ENCODE data around the gene PNLIPRP1.

The PNLIPRP1 gene

DNA sequence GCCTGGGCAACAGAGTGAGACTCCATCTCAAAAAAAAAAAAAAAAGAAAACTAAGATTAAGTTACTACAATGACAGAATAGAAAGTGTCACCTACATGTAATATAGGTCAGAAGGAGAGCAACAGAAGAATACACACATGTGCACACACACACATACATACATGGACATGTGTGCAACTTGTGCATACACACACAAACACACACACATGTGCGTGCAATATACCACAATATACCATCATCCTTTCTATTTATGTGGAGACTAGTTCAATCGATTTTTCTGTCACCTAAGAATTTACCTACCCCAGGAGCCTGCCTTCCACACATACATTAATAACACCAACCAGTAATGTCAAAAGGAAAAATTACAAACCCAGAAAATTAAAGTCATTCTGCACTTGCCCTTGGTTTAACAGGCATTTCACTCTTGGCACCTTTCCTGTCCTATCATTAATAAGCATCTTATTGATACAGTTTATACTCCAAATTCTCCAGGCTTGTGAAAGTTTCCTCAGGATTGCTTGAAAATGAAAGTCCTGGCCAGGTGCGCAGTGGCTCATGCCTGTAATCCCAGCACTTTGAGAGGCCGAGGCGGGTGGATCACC, 2.5 kb downstream of the PNLIPRP1 start:
- TF ChIP-seq, protein P1, sequence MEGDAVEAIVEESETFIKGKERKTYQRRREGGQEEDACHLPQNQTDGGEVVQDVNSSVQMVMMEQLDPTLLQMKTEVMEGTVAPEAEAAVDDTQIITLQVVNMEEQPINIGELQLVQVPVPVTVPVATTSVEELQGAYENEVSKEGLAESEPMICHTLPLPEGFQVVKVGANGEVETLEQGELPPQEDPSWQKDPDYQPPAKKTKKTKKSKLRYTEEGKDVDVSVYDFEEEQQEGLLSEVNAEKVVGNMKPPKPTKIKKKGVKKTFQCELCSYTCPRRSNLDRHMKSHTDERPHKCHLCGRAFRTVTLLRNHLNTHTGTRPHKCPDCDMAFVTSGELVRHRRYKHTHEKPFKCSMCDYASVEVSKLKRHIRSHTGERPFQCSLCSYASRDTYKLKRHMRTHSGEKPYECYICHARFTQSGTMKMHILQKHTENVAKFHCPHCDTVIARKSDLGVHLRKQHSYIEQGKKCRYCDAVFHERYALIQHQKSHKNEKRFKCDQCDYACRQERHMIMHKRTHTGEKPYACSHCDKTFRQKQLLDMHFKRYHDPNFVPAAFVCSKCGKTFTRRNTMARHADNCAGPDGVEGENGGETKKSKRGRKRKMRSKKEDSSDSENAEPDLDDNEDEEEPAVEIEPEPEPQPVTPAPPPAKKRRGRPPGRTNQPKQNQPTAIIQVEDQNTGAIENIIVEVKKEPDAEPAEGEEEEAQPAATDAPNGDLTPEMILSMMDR (IDR thresholded peaks at IDR 0.05; ENCODE audit: borderline replicate concordance, extremely low read depth, low read length, poor library complexity, severe bottlenecking) = no peak
- TF ChIP-seq EZH2 (IDR thresholded peaks at IDR 0.05; ENCODE audit: borderline replicate concordance, low read depth, low read length, severe bottlenecking) = no peak
- ATAC-seq (ENCODE audit: insufficient read depth, low read depth) = no peak

DNA sequence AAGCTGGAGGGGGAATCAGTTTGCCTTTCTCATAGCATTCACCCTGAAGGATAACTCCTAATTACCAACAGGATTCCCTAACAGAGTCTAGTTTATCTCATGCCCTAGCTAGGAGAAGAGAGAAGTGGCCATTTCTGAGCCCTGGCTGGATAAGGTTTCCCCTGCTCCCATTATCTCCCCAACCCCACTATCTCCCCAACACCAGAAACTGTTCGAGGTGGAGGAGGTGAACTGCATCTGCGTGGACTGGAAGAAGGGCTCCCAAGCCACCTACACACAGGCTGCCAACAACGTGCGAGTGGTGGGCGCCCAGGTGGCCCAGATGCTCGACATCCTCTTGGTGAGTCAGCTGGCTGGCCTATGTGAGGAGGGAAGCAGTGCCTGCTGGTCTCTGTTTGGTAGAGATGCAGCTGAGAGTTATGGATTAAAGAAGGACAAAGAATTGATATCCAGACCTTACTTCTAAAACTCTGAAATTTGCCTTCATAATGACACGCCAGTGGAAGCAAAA, 3.8 kb downstream of the PNLIPRP1 start:
- H3K9ac ChIP-seq (ENCODE audit: low read depth, low read length) = no peak overlapping the region
- no peaks in the 10 kb centered on the region for H4K20me1 ChIP-seq (ENCODE audit: insufficient read depth, low read length)
- H3K4me1 ChIP-seq (ENCODE audit: insufficient read depth, low read length) = no peaks in the 10 kb centered on the region
- ATAC-seq (ENCODE audit: insufficient read depth, low read depth) (no peak), DNase-seq (no peak)
- TF ChIP-seq, protein P1 (IDR thresholded peaks at IDR 0.05; ENCODE audit: borderline replicate concordance, extremely low read depth, low read length, poor library complexity, severe bottlenecking) = no peak
- no peak for TF ChIP-seq EZH2 (IDR thresholded peaks at IDR 0.05; ENCODE audit: borderline replicate concordance, low read depth, low read length, severe bottlenecking)
- no peak overlapping the region for H3K27ac ChIP-seq (ENCODE audit: low read length)
- no peaks in the 10 kb centered on the region for H3K27me3 ChIP-seq (ENCODE audit: insufficient read depth, low read length, poor library complexity)
- no peak overlapping the region for H3K4me2 ChIP-seq (ENCODE audit: insufficient read depth, low read length)
- no peaks in the 10 kb centered on the region for H3K79me2 ChIP-seq (ENCODE audit: insufficient read depth, low read length)
- no peaks in the 10 kb centered on the region for H3K36me3 ChIP-seq (ENCODE audit: insufficient read depth, low read length)
- H3K4me3 ChIP-seq (ENCODE audit: low read depth in 1 of 2, low read length in 2 of 2) = no peak overlapping the region
- H3K9me3 ChIP-seq (ENCODE audit: insufficient read depth, low read length, severe bottlenecking) = no peaks in the 10 kb centered on the region
- no peak overlapping the region for H2AFZ ChIP-seq (ENCODE audit: low read depth, low read length)

More for the DNA sequence above, 2.5 kb downstream of the PNLIPRP1 start:
- Histone ChIP-seq H4K20me1 (ENCODE audit: insufficient read depth, low read length) (no peaks in the 10 kb centered on the region), H3K36me3 (ENCODE audit: insufficient read depth, low read length) (no peaks in the 10 kb centered on the region), H3K27me3 (ENCODE audit: insufficient read depth, low read length, poor library complexity) (no peaks in the 10 kb centered on the region), H3K9ac (ENCODE audit: low read depth, low read length) (no peak overlapping the region), H3K4me1 (ENCODE audit: insufficient read depth, low read length) (no peaks in the 10 kb centered on the region), H3K79me2 (ENCODE audit: insufficient read depth, low read length) (no peaks in the 10 kb centered on the region), H3K27ac (ENCODE audit: low read length) (no peak overlapping the region), H3K9me3 (ENCODE audit: insufficient read depth, low read length, severe bottlenecking) (no peaks in the 10 kb centered on the region), H3K4me3 (ENCODE audit: low read depth in 1 of 2, low read length in 2 of 2) (no peak overlapping the region), H3K4me2 (ENCODE audit: insufficient read depth, low read length) (no peak overlapping the region), H2AFZ (ENCODE audit: low read depth, low read length) (no peak overlapping the region)
- DNase-seq = no peak

DNA sequence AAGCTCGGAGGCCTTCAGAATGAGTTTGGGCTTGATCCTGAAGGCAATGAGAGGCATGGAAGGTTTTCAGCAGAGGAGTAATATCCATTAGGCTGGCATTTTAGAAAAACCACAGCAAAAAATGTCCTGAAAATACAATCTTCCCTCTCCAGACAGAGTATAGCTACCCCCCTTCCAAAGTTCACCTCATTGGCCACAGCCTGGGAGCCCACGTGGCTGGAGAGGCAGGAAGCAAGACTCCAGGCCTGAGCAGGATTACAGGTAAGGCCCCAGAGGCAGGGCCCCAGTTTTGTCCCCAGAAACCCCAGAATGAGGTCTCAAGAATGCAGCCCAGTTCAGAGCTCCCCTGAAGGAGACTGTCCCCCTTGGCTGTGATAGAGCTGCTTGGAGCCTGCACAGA, 5.3 kb downstream of the PNLIPRP1 start:
- no peak for DNase-seq
- no peak for ATAC-seq (ENCODE audit: insufficient read depth, low read depth)
- TF ChIP-seq, protein P1 (IDR thresholded peaks at IDR 0.05; ENCODE audit: borderline replicate concordance, extremely low read depth, low read length, poor library complexity, severe bottlenecking) = no peak
- TF ChIP-seq EZH2 (IDR thresholded peaks at IDR 0.05; ENCODE audit: borderline replicate concordance, low read depth, low read length, severe bottlenecking) = no peak
- Histone ChIP-seq H4K20me1 (ENCODE audit: insufficient read depth, low read length) (no peaks in the 10 kb centered on the region), H3K4me1 (ENCODE audit: insufficient read depth, low read length) (no peaks in the 10 kb centered on the region), H3K4me2 (ENCODE audit: insufficient read depth, low read length) (no peak overlapping the region), H3K27ac (ENCODE audit: low read length) (no peak overlapping the region), H3K36me3 (ENCODE audit: insufficient read depth, low read length) (no peaks in the 10 kb centered on the region), H3K27me3 (ENCODE audit: insufficient read depth, low read length, poor library complexity) (no peaks in the 10 kb centered on the region), H3K79me2 (ENCODE audit: insufficient read depth, low read length) (no peaks in the 10 kb centered on the region), H3K9ac (ENCODE audit: low read depth, low read length) (no peak overlapping the region), H3K9me3 (ENCODE audit: insufficient read depth, low read length, severe bottlenecking) (no peaks in the 10 kb centered on the region), H3K4me3 (ENCODE audit: low read depth in 1 of 2, low read length in 2 of 2) (no peak overlapping the region), H2AFZ (ENCODE audit: low read depth, low read length) (no peak overlapping the region)
